Endometrial microvascular endothelial cells (primary cell): ENCODE measurements around the gene FOXI2. TPM values are rescaled to one million over a fixed set of nuclear protein-coding genes. Genes with fewer than 3 reads are reported as not detected.

Experiments
- total RNA-seq: library from RNA; depleted of rRNA; stranded (reverse); fragments of >200 nt; gene quantifications from one replicate; pipeline ENCODE4 v1.2.3, GENCODE V29; 2015; ENCODE audit errors: inconsistent ontology term

The FOXI2 gene
- total RNA-seq, 1 donor from 2014 or later = not detected

Other genes with a start within 250 kb of the FOXI2 start
- not detected for gene NPS, start 187.9 kb upstream of the FOXI2 start, total RNA-seq
- gene CLRN3, start 155.8 kb downstream of the FOXI2 start, total RNA-seq = not detected
- 23.9 TPM for gene PTPRE, start 169.9 kb downstream of the FOXI2 start, total RNA-seq